Measurements from ENCODE around the gene PDE9A. TPM values are rescaled to one million over a fixed set of nuclear protein-coding genes. Genes with fewer than 3 reads are reported as not detected.

The PDE9A gene
- total and polyA plus RNA-seq, 2 experiments from 2014 or later = 26.5 to 31.1 TPM

DNA sequence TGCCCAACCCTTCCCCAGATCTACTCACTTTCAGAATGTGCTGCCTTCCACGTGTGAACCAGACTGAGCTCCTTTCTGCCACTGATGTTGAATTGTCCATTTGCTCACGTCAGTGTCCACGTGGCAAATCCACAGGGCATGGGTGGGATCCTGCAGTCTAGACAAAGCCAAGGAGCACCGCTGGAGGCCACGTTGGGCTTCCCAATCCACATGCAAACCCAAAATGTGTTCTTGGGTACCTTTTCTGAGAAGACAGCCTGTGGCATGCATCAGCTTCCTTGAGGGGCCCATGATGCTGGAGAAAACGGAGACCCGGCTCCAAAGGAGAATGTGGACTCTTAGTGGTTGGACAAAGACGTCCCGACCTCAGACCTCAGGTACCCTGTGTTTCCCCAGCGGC lies 87.6 kb downstream of the PDE9A start:
- TF ChIP-seq JUNB (IDR thresholded peaks at IDR 0.05; ENCODE audit: unreplicated experiment) (no peak), NANOG (IDR thresholded peaks at IDR 0.05; ENCODE audit: borderline replicate concordance) (no peak), CREB1 (CRISPR knock-in tag; IDR thresholded peaks at IDR 0.05; ENCODE audit: low read depth) (no peak), STAT1 (IDR thresholded peaks at IDR 0.05; ENCODE audit: unreplicated experiment) (no peak), EZH2phosphoT487 (IDR thresholded peaks at IDR 0.05; ENCODE audit: unreplicated experiment) (no peak), POLR2AphosphoS5 (IDR thresholded peaks at IDR 0.05; ENCODE audit: low read depth) (no peak), ZNF114 (CRISPR knock-in tag; IDR thresholded peaks at IDR 0.05) (no peak), ZNF331 (CRISPR knock-in tag; IDR thresholded peaks at IDR 0.05; ENCODE audit: low read depth) (no peak)
- TF ChIP-seq, protein P1, sequence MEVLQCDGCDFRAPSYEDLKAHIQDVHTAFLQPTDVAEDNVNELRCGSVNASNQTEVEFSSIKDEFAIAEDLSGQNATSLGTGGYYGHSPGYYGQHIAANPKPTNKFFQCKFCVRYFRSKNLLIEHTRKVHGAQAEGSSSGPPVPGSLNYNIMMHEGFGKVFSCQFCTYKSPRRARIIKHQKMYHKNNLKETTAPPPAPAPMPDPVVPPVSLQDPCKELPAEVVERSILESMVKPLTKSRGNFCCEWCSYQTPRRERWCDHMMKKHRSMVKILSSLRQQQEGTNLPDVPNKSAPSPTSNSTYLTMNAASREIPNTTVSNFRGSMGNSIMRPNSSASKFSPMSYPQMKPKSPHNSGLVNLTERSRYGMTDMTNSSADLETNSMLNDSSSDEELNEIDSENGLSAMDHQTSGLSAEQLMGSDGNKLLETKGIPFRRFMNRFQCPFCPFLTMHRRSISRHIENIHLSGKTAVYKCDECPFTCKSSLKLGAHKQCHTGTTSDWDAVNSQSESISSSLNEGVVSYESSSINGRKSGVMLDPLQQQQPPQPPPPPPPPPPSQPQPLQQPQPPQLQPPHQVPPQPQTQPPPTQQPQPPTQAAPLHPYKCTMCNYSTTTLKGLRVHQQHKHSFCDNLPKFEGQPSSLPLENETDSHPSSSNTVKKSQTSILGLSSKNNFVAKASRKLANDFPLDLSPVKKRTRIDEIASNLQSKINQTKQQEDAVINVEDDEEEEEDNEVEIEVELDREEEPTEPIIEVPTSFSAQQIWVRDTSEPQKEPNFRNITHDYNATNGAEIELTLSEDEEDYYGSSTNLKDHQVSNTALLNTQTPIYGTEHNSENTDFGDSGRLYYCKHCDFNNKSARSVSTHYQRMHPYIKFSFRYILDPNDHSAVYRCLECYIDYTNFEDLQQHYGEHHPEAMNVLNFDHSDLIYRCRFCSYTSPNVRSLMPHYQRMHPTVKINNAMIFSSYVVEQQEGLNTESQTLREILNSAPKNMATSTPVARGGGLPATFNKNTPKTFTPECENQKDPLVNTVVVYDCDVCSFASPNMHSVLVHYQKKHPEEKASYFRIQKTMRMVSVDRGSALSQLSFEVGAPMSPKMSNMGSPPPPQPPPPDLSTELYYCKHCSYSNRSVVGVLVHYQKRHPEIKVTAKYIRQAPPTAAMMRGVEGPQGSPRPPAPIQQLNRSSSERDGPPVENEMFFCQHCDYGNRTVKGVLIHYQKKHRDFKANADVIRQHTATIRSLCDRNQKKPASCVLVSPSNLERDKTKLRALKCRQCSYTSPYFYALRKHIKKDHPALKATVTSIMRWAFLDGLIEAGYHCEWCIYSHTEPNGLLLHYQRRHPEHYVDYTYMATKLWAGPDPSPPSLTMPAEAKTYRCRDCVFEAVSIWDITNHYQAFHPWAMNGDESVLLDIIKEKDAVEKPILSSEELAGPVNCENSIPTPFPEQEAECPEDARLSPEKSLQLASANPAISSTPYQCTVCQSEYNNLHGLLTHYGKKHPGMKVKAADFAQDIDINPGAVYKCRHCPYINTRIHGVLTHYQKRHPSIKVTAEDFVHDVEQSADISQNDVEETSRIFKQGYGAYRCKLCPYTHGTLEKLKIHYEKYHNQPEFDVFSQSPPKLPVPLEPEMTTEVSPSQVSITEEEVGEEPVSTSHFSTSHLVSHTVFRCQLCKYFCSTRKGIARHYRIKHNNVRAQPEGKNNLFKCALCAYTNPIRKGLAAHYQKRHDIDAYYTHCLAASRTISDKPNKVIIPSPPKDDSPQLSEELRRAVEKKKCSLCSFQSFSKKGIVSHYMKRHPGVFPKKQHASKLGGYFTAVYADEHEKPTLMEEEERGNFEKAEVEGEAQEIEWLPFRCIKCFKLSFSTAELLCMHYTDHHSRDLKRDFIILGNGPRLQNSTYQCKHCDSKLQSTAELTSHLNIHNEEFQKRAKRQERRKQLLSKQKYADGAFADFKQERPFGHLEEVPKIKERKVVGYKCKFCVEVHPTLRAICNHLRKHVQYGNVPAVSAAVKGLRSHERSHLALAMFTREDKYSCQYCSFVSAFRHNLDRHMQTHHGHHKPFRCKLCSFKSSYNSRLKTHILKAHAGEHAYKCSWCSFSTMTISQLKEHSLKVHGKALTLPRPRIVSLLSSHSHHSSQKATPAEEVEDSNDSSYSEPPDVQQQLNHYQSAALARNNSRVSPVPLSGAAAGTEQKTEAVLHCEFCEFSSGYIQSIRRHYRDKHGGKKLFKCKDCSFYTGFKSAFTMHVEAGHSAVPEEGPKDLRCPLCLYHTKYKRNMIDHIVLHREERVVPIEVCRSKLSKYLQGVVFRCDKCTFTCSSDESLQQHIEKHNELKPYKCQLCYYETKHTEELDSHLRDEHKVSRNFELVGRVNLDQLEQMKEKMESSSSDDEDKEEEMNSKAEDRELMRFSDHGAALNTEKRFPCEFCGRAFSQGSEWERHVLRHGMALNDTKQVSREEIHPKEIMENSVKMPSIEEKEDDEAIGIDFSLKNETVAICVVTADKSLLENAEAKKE (CRISPR knock-in tag; IDR thresholded peaks at IDR 0.05) = no peak
- TF ChIP-seq, protein P2, sequence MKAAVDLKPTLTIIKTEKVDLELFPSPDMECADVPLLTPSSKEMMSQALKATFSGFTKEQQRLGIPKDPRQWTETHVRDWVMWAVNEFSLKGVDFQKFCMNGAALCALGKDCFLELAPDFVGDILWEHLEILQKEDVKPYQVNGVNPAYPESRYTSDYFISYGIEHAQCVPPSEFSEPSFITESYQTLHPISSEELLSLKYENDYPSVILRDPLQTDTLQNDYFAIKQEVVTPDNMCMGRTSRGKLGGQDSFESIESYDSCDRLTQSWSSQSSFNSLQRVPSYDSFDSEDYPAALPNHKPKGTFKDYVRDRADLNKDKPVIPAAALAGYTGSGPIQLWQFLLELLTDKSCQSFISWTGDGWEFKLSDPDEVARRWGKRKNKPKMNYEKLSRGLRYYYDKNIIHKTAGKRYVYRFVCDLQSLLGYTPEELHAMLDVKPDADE (IDR thresholded peaks at IDR 0.05) = no peak
- H3K4me2 ChIP-seq = no peak overlapping the region
- no peaks in the 10 kb centered on the region for H3K79me2 ChIP-seq (replicated peaks; ENCODE audit: insufficient read depth)
- H3K4me1 Mint-ChIP-seq = peaks cover 12% of the 10 kb centered on the region; the same call in 2 of the 3 replicates
- H3K4me3 Mint-ChIP-seq = no peak overlapping the region
- H3K4me3 ChIP-seq = no peak overlapping the region
- peaks cover 13% of the 10 kb centered on the region for H3K27me3 Mint-ChIP-seq (ENCODE audit: insufficient read depth, low read depth, poor library complexity)
- no peaks in the 10 kb centered on the region for H3F3A ChIP-seq (replicated peaks; ENCODE audit: low read depth)
- H4K20me1 ChIP-seq (replicated peaks; ENCODE audit: insufficient read depth) = no peaks in the 10 kb centered on the region; the same call in 1 of the 2 replicates
- ATAC-seq (no peak), DNase-seq (ENCODE audit: low spot score) (no peak)
- H3K27ac Mint-ChIP-seq = no peak overlapping the region
- H3K9me3 Mint-ChIP-seq = no peaks in the 10 kb centered on the region
- H3K9me2 ChIP-seq (ENCODE audit: insufficient read depth) = no peaks in the 10 kb centered on the region
- peaks cover 4% of the 10 kb centered on the region; the same call in 1 of the 2 replicates for H3K4me1 ChIP-seq (ENCODE audit: insufficient read depth)
- H2AFZ ChIP-seq = no peak overlapping the region
- peaks cover 11% of the 10 kb centered on the region for H3K36me3 Mint-ChIP-seq (ENCODE audit: low read depth)
- no peak overlapping the region for H3K27ac ChIP-seq (ENCODE audit: low read depth)
- H3K27me3 ChIP-seq (ENCODE audit: insufficient read depth) = no peaks in the 10 kb centered on the region
- H3K36me3 ChIP-seq (ENCODE audit: insufficient read depth) = no peaks in the 10 kb centered on the region
